Breast epithelium (tissue), 3 donors: ENCODE results near the gene DDR2.

Source experiments
- POLR2AphosphoS5 ChIP-seq, 3 donors: sonication (generic); formaldehyde crosslinking; IDR thresholded peaks; one replicate each; pipeline ENCODE4 v1.6.1; 2017; ENCODE audit warnings: antibody characterized with exemption in 3 of 3
- TF ChIP-seq, protein P1 (sequence below), 3 donors: fragments of 450-650 bp; IDR thresholded peaks; one replicate each; pipeline ENCODE4 v1.5.1; 2016 to 2017; ENCODE audit warnings: antibody characterized with exemption in 3 of 3, mild to moderate bottlenecking in 3 of 3, moderate library complexity in 3 of 3

DNA sequence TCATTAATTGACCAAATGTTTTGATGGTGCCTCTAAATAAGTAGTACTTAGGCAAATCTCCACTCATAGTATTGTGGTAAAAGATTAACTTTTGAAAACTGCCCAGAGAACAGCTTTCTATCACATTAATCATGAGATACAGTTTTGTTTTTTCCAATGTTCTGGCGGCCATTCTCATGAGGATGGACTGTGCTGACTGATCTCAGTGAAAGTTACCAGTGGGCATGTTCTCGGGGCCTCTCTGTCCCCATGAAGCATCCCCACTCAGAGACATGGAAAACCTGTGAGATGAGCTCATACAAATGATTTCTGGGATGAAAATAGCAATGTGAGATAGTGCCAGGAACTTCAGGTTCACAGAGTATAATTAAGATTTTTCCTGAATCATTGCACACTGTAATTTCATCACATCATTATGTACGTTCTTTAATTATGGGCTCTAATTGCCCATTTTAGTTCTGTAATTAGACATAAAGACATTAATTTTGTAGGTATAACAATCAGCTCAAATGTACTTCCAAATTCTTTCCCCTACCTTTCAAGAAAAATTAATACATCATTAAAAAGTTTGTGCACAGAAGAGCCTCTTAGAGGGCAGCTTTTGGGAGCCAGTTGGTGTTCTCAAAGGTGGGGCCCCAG lies 40.5 kb downstream of the DDR2 start:
- TF ChIP-seq POLR2AphosphoS5 (IDR thresholded peaks at IDR 0.05), result no peak
- TF ChIP-seq, protein P1, sequence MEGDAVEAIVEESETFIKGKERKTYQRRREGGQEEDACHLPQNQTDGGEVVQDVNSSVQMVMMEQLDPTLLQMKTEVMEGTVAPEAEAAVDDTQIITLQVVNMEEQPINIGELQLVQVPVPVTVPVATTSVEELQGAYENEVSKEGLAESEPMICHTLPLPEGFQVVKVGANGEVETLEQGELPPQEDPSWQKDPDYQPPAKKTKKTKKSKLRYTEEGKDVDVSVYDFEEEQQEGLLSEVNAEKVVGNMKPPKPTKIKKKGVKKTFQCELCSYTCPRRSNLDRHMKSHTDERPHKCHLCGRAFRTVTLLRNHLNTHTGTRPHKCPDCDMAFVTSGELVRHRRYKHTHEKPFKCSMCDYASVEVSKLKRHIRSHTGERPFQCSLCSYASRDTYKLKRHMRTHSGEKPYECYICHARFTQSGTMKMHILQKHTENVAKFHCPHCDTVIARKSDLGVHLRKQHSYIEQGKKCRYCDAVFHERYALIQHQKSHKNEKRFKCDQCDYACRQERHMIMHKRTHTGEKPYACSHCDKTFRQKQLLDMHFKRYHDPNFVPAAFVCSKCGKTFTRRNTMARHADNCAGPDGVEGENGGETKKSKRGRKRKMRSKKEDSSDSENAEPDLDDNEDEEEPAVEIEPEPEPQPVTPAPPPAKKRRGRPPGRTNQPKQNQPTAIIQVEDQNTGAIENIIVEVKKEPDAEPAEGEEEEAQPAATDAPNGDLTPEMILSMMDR (IDR thresholded peaks at IDR 0.05), result no peak
